ENCODE measurements around the gene PPP3R1.

GRCh38 chr2:68234405-68234804, 17.9 kb downstream of the PPP3R1 start:
- TF ChIP-seq CTCF (conservative IDR thresholded peaks at IDR 0.05; ENCODE audit: low read length): no peak
- TF ChIP-seq EZH2phosphoT487 (IDR thresholded peaks at IDR 0.05; ENCODE audit: borderline replicate concordance): no peak
